Measurements from ENCODE around the gene ETV6.

Gene ETV6

GRCh38 chr12:11763760-11764520, 114.5 kb downstream of the ETV6 start:
- no peak for DNase-seq

GRCh38 chr12:11764837-11765236, 115.4 kb downstream of the ETV6 start:
- DNase-seq, result no peak

GRCh38 chr12:11765421-11765816, 115.9 kb downstream of the ETV6 start:
- no peak for DNase-seq

GRCh38 chr12:11765817-11766794, 116.6 kb downstream of the ETV6 start:
- DNase-seq, result no peak

- DNase-seq, result no peak
These were observed 117.7 kb downstream of the ETV6 start for GRCh38 chr12:11767029-11767724.

- DNase-seq, result no peak
These were observed 118.3 kb downstream of the ETV6 start for GRCh38 chr12:11767798-11768197.

GRCh38 chr12:11768233-11768965, 118.9 kb downstream of the ETV6 start:
- no peak for DNase-seq

- no peak for DNase-seq
These were observed 120.4 kb downstream of the ETV6 start for GRCh38 chr12:11769723-11770514.

GRCh38 chr12:11771356-11771755, 121.9 kb downstream of the ETV6 start:
- no peak for DNase-seq

GRCh38 chr12:11771895-11772502, 122.5 kb downstream of the ETV6 start:
- DNase-seq, result no peak

- no peak for DNase-seq
These were observed 124.6 kb downstream of the ETV6 start for GRCh38 chr12:11773889-11774677.

GRCh38 chr12:11774821-11775220, 125.3 kb downstream of the ETV6 start:
- DNase-seq, result no peak

GRCh38 chr12:11776316-11776715, 126.8 kb downstream of the ETV6 start:
- DNase-seq, result no peak

GRCh38 chr12:11777451-11777850, 128.0 kb downstream of the ETV6 start:
- no peak for DNase-seq

GRCh38 chr12:11777962-11778361, 128.5 kb downstream of the ETV6 start:
- no peak for DNase-seq

- DNase-seq, result no peak
These were observed 129.5 kb downstream of the ETV6 start for GRCh38 chr12:11778713-11779685.

GRCh38 chr12:11780521-11781101, 131.1 kb downstream of the ETV6 start:
- no peak for DNase-seq

- DNase-seq, result no peak
These were observed 133.5 kb downstream of the ETV6 start for GRCh38 chr12:11782914-11783420.

GRCh38 chr12:11785712-11786111, 136.2 kb downstream of the ETV6 start:
- no peak for DNase-seq

Data from COR-L47 (cell line).